ENCODE results near the gene GLRA3.
A peak's percentile ranks its signal among the peaks of the same experiment; 100 is the strongest.
"Not testable (repeated sequence)": the region's sequence is repeated elsewhere in the genome, so short reads cannot be mapped to it uniquely, and the experiment has no call there.

Gene GLRA3

GRCh38 chr4:174828845-174829701 lies at the start of gene GLRA3:
TSS of gene GLRA3 (minus strand) at chr4:174829247. CDS start at chr4:174828811, 436 bp downstream.
- peak; percentile 67 for DNase-seq

- DNase-seq, result no peak
These were observed 45.9 kb upstream of the GLRA3 start for GRCh38 chr4:174874898-174875297.

- no peak for DNase-seq
These were observed 44.9 kb upstream of the GLRA3 start for GRCh38 chr4:174873931-174874330.

- DNase-seq, result not testable (repeated sequence)
These were observed 44.1 kb upstream of the GLRA3 start for GRCh38 chr4:174873146-174873545.

GRCh38 chr4:174871407-174871806 lies 42.4 kb upstream of the GLRA3 start:
- no peak for DNase-seq

GRCh38 chr4:174870311-174870710 lies 41.3 kb upstream of the GLRA3 start:
- DNase-seq, result no peak

- no peak for DNase-seq
These were observed 40.3 kb upstream of the GLRA3 start for GRCh38 chr4:174869339-174869738.

- DNase-seq, result no peak
These were observed 38.9 kb upstream of the GLRA3 start for GRCh38 chr4:174867903-174868302.

- no peak for DNase-seq
These were observed 36.5 kb upstream of the GLRA3 start for GRCh38 chr4:174865418-174865985.

- no peak for DNase-seq
These were observed 35.0 kb upstream of the GLRA3 start for GRCh38 chr4:174864031-174864430.

GRCh38 chr4:174860588-174860987 lies 31.5 kb upstream of the GLRA3 start:
- DNase-seq, result no peak

- DNase-seq, result no peak
These were observed 30.9 kb upstream of the GLRA3 start for GRCh38 chr4:174859904-174860303.

- no peak for DNase-seq
These were observed 28.1 kb upstream of the GLRA3 start for GRCh38 chr4:174856926-174857800.

- no peak for DNase-seq
These were observed 26.0 kb upstream of the GLRA3 start for GRCh38 chr4:174855050-174855449.

GRCh38 chr4:174853629-174854028 lies 24.6 kb upstream of the GLRA3 start:
- no peak for DNase-seq

- DNase-seq, result no peak
These were observed 19.5 kb upstream of the GLRA3 start for GRCh38 chr4:174848596-174848995.

- DNase-seq, result no peak
These were observed 18.9 kb upstream of the GLRA3 start for GRCh38 chr4:174847801-174848427.

GRCh38 chr4:174835536-174835935 lies 6.5 kb upstream of the GLRA3 start:
- DNase-seq, result no peak

- no peak for DNase-seq
These were observed 5.4 kb upstream of the GLRA3 start for GRCh38 chr4:174834477-174834876.

GRCh38 chr4:174826660-174827059 lies 2.4 kb downstream of the GLRA3 start:
- no peak for DNase-seq

GRCh38 chr4:174815282-174815681 lies 13.8 kb downstream of the GLRA3 start:
- DNase-seq, result no peak

GRCh38 chr4:174813292-174813691 lies 15.8 kb downstream of the GLRA3 start:
- DNase-seq, result no peak

- no peak for DNase-seq
These were observed 18.2 kb downstream of the GLRA3 start for GRCh38 chr4:174810834-174811233.

All from NCI-H524 treated with DMSO at 0.1 percent for 48 hours (cell line).